Calu3 (cell line): ENCODE measurements around the gene NLK. TPM values are rescaled to one million over a fixed set of nuclear protein-coding genes. Genes with fewer than 3 reads are reported as not detected.

ENCODE experiments used
- BruUV-seq: library from RNA; stranded (reverse); fragments of 400-500 nt; replicated peaks from 2 replicates; lab custom pipeline; 2021; lab: Mats Ljungman, UMichigan
- CTCF ChIA-PET: fragments of 300-600 bp; sonication (Branson Sonifier 250); formaldehyde crosslinking; loops from one replicate; lab custom pipeline; 2022; ENCODE audit warnings: antibody characterized with exemption; lab: Charles Lee
- DNase-seq: peaks from one replicate; pipeline ENCODE4 v3.0.0; 2022
- H3K27ac Mint-ChIP-seq: one replicate; pipeline ENCODE4 v1.8.0; 2022; ENCODE audit warnings: mixed read lengths; ENCODE audit not compliant: unreplicated experiment
- H3K27me3 Mint-ChIP-seq: one replicate; pipeline ENCODE4 v1.8.0; 2022; ENCODE audit warnings: mixed read lengths; ENCODE audit not compliant: unreplicated experiment
- H3K36me3 Mint-ChIP-seq: one replicate; pipeline ENCODE4 v1.8.0; 2022; ENCODE audit warnings: mild to moderate bottlenecking, moderate library complexity, mixed read lengths; ENCODE audit not compliant: insufficient read depth, unreplicated experiment
- H3K4me1 Mint-ChIP-seq: one replicate; pipeline ENCODE4 v1.8.0; 2022; ENCODE audit warnings: mild to moderate bottlenecking, low read depth, mixed read lengths; ENCODE audit not compliant: unreplicated experiment
- H3K4me3 Mint-ChIP-seq: one replicate; pipeline ENCODE4 v1.8.0; 2022; ENCODE audit warnings: mild to moderate bottlenecking, low read depth, moderate library complexity, mixed read lengths; ENCODE audit not compliant: unreplicated experiment
- H3K9me3 Mint-ChIP-seq: one replicate; pipeline ENCODE4 v1.8.0; 2022; ENCODE audit warnings: low read depth, mixed read lengths; ENCODE audit not compliant: unreplicated experiment
- CTCF ChIP-seq: fragments of 200-600 bp; IDR thresholded peaks from one replicate; pipeline ENCODE4 v1.8.0; 2022; ENCODE audit warnings: antibody characterized with exemption; ENCODE audit not compliant: unreplicated experiment
- intact Hi-C: fragments of 100-400 bp; cut with micrococcal nuclease; formaldehyde crosslinking; loops from one replicate; pipeline ENCODE4 v1.10.0; 2022; ENCODE audit not compliant: unreplicated experiment
- total RNA-seq: library from RNA; stranded (reverse); gene quantifications from 2 replicates; pipeline ENCODE4 v1.2.3, GENCODE V29; 2022

Gene NLK
- total RNA-seq, 1 experiment from 2014 or later = 20.4 TPM

- CTCF ChIA-PET = interaction anchor here (1.2 kb wide), 1 partner anchor 19 kb away, joined by 3 read pairs; no protein-coding TSS in a partner anchor
- no peaks in the 10 kb centered on the region for H3K27me3 Mint-ChIP-seq
- no peak for TF ChIP-seq CTCF
- no peak overlapping the region for H3K27ac Mint-ChIP-seq
- no peak overlapping the region for H3K4me3 Mint-ChIP-seq
- BruUV-seq = no TSS peak
- no peak for DNase-seq
- H3K36me3 Mint-ChIP-seq = no peaks in the 10 kb centered on the region
- H3K4me1 Mint-ChIP-seq = peaks cover 6% of the 10 kb centered on the region
- intact Hi-C loops = no loop called here
- no peaks in the 10 kb centered on the region for H3K9me3 Mint-ChIP-seq
These were observed 58.5 kb downstream of the NLK start for GRCh38 chr17:28100936-28101335.

GRCh38 chr17:28101919-28102318, 59.4 kb downstream of the NLK start:
- intact Hi-C loops = no loop called here
- peaks cover 6% of the 10 kb centered on the region for H3K4me1 Mint-ChIP-seq
- H3K36me3 Mint-ChIP-seq = no peaks in the 10 kb centered on the region
- H3K27me3 Mint-ChIP-seq = no peaks in the 10 kb centered on the region
- CTCF ChIA-PET = no interaction called here
- TF ChIP-seq CTCF = no peak
- H3K9me3 Mint-ChIP-seq = no peaks in the 10 kb centered on the region
- H3K27ac Mint-ChIP-seq = no peak overlapping the region
- DNase-seq = no peak
- no TSS peak for BruUV-seq
- no peak overlapping the region for H3K4me3 Mint-ChIP-seq

DNA sequence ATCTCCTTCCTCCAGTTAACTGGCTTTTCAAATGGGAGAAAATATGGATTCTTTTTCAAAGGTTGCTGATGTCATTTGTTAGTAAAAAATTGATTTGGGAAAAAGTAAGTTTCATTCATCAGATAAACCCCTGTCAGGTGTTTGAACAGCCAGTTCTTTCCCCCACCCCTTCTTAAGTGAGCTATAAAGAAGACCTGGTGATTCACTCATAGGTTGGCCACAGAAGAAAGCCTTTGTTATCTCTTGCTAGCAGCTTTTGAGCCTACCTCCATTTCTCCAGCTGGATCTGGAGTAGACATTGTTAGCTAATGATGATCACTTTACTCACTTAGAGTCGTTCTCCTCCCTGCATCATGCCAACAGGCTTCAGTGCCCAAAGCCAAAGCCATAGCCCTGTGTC, 63.0 kb downstream of the NLK start:
- intact Hi-C loops = loop anchor here (5.0 kb wide), 2 partner anchors 33 to 48 kb away; no protein-coding TSS in a partner anchor
- no TSS peak for BruUV-seq
- Mint-ChIP-seq H3K9me3 (peaks cover 1% of the 10 kb centered on the region), H3K27ac (no peak overlapping the region), H3K36me3 (no peaks in the 10 kb centered on the region), H3K4me3 (no peak overlapping the region), H3K27me3 (no peaks in the 10 kb centered on the region), H3K4me1 (peaks cover 4% of the 10 kb centered on the region)
- CTCF ChIA-PET = interaction anchor here (0.8 kb wide), 1 partner anchor 540 kb away, joined by 3 read pairs; no protein-coding TSS in a partner anchor
- no peak for TF ChIP-seq CTCF
- DNase-seq = no peak

DNA sequence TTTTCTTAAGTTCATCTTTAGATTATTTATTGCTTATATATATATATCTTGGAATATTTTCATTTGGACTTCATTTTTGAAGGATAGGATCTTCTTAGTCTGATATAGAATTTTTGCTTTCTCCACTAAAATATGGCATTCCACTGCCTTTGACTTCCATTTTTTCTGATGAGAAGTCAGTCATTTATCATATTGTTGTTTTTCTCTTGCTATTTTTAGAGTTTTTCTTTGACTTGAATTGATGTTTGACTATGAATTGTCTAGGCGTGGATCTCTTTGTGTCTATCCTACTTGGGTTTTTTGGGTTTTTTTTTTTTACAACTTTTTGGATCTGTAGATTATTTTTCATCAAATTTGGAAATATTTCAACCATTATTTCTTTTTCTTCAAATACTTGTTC, 67.7 kb downstream of the NLK start:
- Mint-ChIP-seq H3K4me1 (peaks cover 45% of the 10 kb centered on the region), H3K27ac (no peak overlapping the region), H3K4me3 (no peak overlapping the region), H3K36me3 (no peaks in the 10 kb centered on the region), H3K9me3 (peaks cover 2% of the 10 kb centered on the region), H3K27me3 (no peaks in the 10 kb centered on the region)
- no TSS peak for BruUV-seq
- no peak for DNase-seq
- no peak for TF ChIP-seq CTCF
- intact Hi-C loops = no loop called here
- CTCF ChIA-PET = no interaction called here
